Hematopoietic multipotent progenitor cell treated with erythropoietin and hydrocortisone succinate and interleukin-3 and kit ligand, for 6 days (in vitro differentiated cells): ENCODE measurements around the gene SACM1L.
"Not testable (repeated sequence)": the region's sequence is repeated elsewhere in the genome, so short reads cannot be mapped to it uniquely, and the experiment has no call there.

Experiments used
- DNase-seq: peaks from one replicate; pipeline ENCODE4 v3.0.0-alpha.2; 2015

SACM1L gene

DNA sequence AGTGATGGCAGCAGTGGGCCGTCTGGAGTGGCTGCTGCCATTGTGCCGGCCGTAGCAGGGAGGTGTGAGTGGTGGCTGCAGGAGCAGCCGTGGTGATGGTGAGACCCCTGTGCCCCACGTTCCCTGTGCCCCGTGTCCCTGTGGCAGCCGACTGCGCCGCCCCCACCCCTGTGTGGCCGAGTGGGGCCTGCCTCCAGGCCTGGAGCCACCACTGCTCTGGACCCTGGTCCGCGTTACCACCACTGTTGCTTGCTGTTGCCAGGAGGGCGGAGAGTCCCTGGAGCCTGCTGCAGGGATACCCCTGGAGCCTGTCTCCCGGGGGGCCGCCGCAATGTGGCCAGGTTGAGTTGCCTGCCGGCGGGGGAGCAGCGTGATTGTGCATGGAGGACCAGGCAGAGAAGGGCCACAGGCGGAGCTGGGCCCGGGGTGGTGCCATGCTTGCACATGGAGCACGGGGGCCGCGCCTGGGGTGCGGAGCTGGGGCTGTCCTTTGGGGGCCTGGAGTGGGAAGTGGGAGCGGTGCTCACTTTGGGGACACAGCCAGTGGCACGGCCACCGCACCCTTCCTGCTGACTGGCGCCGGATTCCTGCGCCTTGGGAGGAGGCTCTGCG lies 57.1 kb downstream of the SACM1L start:
- DNase-seq: no peak

DNA sequence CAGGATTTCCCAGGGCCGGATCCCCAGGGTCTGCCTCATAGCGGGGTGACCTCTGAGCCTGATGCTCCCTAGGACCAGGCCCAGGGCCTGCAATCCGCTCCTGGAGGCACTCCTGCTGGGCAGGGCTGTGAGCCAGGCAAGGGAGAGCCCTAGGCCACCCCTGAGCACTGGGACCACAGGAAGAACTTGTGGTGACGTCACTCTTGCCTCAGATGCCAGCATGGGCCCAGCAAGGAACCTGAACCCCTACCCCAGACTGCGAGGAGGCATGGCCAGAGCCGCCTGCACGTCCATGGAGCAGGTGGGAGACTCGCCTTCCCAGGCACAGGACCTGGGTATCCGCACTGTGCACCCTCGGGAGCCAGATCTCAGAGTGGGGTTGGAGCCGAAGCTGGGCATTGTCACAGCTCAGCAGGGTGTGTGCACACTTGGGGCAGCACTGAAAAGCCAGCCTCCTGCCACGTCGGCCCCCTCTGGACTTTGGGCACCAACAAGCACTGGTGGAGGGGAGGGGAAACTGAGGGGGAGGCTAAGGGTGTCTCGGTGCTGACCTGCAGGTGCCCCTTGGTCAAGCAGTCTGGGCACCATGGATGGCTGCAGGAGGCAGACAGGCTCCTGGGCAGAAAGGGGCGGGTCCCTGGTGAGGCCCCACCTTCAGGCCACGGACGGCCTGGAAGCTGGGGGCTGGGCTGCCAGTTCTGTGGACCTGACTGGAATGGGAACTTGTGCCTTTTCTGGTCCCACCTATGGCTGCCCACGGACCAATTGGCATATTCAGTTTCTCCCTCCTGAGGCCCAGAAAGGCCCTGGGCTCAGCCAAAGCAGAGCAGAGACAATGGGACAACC lies 57.8 kb downstream of the SACM1L start:
- DNase-seq: no peak

- DNase-seq: no peak
These were observed 58.9 kb downstream of the SACM1L start for GRCh38 chr3:45748068-45748467.

DNA sequence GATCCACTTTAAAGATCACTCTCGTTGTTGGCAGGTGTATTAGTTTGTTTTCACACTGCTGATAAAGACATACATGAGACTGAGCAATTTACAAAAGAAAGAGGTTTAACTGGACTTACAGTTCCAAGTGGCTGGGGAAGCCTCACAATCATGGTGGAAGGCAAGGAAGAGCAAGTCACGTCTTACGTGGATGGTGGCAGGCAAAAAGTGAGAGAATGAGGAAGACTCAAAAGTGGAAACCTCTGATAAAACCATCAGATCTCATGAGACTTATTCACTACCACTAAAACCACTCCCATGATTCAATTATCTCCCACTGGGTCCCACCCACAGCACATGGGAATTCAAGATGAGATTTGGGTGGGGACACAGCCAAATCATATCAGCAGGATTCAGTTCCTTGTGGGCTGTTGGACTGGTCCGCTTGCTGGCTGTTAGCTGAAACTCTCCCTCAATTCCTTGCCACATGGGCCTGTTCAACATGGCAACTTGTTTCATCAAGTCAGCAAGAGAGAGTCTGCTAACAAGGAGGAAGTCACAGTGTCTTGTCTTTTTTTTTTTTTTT lies 59.9 kb downstream of the SACM1L start:
- DNase-seq: peak; percentile 42

DNA sequence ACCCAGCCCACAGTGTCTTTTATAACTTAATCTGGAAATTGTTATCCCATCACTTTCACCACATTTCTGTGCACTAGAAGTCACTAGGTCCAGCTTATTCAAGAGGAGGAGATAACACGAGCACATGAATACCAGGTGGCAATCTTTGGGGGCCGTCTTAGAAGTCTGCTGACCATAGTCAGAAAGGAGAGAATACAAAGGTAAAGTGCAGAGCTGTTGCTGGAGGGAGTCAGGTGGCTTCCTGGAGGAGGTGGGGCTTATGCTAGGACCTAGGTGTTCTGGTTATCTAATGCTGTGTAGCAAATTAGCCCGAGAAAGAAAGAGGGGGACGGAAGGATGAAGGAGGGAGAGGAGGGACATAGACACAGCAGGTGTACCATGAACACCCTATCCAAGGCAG lies 60.7 kb downstream of the SACM1L start:
- no peak for DNase-seq

- DNase-seq: no peak
These were observed 62.5 kb downstream of the SACM1L start for GRCh38 chr3:45751537-45752242.

DNA sequence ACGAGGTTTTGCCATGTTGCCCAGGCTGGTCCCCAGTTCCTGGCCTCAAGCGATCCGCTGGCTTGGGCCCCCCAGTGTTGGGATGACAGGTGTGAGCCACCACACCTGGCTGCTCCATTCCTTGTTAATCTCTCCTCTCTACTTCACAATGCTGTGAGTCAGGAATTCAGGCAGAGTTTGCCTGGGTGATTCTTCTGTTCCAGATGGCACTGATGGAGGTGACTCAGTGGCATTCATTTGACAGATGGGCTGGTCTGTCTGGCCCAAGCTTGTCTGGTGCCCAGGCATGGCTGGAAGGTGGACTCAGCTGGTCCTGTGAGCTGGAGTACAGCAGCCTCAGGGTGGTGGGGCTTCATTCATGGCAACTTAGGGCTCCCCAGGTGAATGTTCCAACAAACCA lies 63.9 kb downstream of the SACM1L start:
- DNase-seq: no peak

- DNase-seq: no peak
These were observed 65.3 kb downstream of the SACM1L start for GRCh38 chr3:45754461-45754860.

GRCh38 chr3:45756055-45756454 lies 66.9 kb downstream of the SACM1L start:
- DNase-seq: no peak

GRCh38 chr3:45757141-45757540 lies 67.9 kb downstream of the SACM1L start:
- not testable (repeated sequence) for DNase-seq

GRCh38 chr3:45758871-45759270 lies 69.7 kb downstream of the SACM1L start:
- DNase-seq: no peak

GRCh38 chr3:45759851-45760250 lies 70.7 kb downstream of the SACM1L start:
- no peak for DNase-seq

GRCh38 chr3:45760878-45761711 lies 71.9 kb downstream of the SACM1L start:
- peak; percentile 73 for DNase-seq

DNA sequence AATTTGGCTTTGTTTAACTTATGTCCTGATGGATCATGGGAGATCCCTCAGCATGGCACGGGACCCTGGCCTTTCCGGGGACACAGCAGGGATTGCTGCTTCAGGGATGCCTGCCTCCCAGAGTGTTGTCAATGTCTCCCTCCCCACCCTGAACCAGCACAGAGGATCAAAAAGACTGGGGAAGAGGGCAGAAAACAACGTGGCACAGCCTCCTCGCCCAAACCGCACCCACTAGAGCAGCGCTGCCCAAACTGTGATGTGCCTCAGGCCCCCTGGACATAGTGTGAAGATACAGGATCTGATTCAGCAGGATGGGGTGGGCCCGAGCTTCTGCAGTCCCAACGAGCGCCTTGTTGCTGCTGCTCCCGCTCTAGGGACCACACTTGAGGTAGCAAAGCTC lies 72.6 kb downstream of the SACM1L start:
- no peak for DNase-seq

DNA sequence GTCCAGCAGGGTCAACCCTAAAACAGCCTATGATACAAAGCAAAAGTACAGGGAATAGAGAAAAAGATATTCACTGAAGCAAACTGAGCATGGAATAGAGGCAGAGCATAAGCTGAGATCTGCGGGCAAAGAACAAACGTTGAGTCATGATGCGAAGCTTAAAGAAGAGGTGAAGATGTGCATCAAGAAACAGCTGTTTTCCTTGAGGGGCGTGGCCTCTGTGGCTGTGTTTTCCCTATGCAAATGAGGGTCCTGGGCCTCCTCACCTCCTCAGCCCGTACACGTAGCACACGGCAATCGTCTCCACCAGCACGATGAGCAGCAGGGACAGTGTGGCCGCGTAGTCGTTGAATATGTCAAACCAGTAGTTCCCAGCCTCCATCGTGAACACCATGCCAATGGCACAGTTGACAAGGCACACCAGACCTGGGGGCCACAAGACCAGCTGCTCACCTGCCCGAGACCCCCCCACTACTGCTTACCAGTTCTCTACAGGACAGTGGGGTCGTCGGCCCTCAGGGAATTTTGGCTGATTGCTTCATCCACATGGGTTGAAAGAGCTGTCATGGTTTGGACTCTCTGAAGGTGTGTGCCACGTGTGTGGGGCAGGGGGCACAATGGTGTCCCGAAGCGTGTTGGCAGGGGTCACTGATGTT lies 73.6 kb downstream of the SACM1L start:
- no peak for DNase-seq

GRCh38 chr3:45763303-45763675 lies 74.1 kb downstream of the SACM1L start:
- DNase-seq: no peak

GRCh38 chr3:45765266-45765851 lies 76.2 kb downstream of the SACM1L start:
- no peak for DNase-seq

GRCh38 chr3:45765958-45766357 lies 76.8 kb downstream of the SACM1L start:
- no peak for DNase-seq

DNA sequence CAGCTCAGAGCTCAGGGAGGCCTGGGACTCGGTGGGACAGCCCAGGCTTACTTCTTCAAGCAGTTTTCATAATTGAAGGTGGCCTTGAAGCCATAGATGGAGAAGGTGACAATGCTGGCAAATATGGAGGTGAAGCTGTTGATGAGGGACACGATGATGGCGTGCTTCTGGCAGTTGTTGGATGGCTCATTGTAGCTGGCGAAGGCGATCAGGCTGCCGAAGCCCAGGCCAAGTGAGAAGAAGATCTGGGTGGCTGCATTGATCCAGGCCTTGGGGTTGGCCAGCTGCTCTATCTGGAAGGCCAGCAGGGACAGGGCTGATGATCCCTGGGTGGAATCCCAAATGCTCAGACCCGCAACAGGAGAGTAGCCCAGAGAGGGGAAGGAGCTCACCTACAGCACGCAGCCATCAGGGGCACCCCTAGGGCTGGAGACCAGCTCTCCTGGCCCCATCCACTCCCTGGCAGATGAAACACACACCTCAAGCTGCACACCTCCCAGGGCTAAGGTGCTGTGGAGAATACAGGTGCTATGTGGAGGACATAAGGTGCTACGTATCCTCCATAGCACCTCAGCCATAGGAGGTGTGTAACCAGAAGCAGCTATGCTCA lies 82.1 kb downstream of the SACM1L start:
- DNase-seq: no peak

- DNase-seq: no peak
These were observed 82.6 kb downstream of the SACM1L start for GRCh38 chr3:45771831-45772230.

GRCh38 chr3:45772341-45773035 lies 83.3 kb downstream of the SACM1L start:
- DNase-seq: no peak
